Tibial nerve (tissue), 4 donors: ENCODE data around the gene FBXO38.

Source experiments
- EP300 ChIP-seq, 2 donors: sonication (generic); formaldehyde crosslinking; IDR thresholded peaks; one replicate each; pipeline ENCODE4 v1.6.1; 2017; ENCODE audit warnings: antibody characterized with exemption in 2 of 2, mild to moderate bottlenecking in 1 of 2
- TF ChIP-seq, protein P1 (sequence below), 5 experiments: fragments of 200-600 bp in 3 of 5; fragments of 450-650 bp in 2 of 5; sonication (generic) in 3 of 5; IDR thresholded peaks; one replicate each; pipeline ENCODE4 v1.5.1; 2016 to 2019; ENCODE audit warnings: antibody characterized with exemption in 5 of 5, mild to moderate bottlenecking in 3 of 5, moderate library complexity in 2 of 5

DNA sequence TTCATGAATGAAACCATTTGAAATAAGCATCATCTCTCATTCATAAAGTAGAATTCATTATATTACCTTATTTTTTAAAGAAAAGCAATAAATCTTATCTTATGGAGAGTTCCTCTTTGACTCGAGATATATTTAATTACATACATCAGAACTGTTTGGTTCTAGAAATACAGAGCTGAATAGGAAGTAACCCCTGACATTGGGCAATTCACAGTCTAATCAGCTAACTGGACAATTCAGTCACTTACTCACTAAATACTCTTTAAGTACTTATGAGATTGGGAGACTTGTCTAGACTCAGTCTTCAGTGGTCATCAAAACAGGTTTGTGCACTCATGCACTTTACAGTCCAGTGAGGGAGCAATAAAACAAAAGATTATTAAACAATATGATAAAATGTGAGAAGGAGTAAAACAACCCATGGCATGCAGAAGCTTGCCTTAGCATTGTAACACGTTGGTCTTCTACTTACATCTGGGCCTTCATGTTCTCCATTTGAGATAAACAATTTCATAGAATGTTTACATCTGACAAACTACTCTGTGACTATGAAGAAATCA, 11.5 kb upstream of the FBXO38 start:
- TF ChIP-seq, protein P1, sequence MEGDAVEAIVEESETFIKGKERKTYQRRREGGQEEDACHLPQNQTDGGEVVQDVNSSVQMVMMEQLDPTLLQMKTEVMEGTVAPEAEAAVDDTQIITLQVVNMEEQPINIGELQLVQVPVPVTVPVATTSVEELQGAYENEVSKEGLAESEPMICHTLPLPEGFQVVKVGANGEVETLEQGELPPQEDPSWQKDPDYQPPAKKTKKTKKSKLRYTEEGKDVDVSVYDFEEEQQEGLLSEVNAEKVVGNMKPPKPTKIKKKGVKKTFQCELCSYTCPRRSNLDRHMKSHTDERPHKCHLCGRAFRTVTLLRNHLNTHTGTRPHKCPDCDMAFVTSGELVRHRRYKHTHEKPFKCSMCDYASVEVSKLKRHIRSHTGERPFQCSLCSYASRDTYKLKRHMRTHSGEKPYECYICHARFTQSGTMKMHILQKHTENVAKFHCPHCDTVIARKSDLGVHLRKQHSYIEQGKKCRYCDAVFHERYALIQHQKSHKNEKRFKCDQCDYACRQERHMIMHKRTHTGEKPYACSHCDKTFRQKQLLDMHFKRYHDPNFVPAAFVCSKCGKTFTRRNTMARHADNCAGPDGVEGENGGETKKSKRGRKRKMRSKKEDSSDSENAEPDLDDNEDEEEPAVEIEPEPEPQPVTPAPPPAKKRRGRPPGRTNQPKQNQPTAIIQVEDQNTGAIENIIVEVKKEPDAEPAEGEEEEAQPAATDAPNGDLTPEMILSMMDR (IDR thresholded peaks at IDR 0.05): no peak
- TF ChIP-seq EP300 (IDR thresholded peaks at IDR 0.05): no peak
